Naive B cell (primary cell): ENCODE data around the gene SGCD. TPM values are rescaled to one million over a fixed set of nuclear protein-coding genes. Genes with fewer than 3 reads are reported as not detected.
A peak's percentile ranks its signal among the peaks of the same experiment; 100 is the strongest.
"Not testable (repeated sequence)": the region's sequence is repeated elsewhere in the genome, so short reads cannot be mapped to it uniquely, and the experiment has no call there.

Source experiments
- ATAC-seq, 2 donors: fragments of 150-1000 bp; cut with Tn5 transposase; 2 replicates each; pipeline ENCODE4 v1.10.0; 2021; ENCODE audit warnings: low read depth in 2 of 2, mild to moderate bottlenecking in 2 of 2, moderate library complexity in 2 of 2
- DNase-seq: peaks from one replicate; pipeline ENCODE4 v3.0.0; 2022
- H3K27ac Mint-ChIP-seq, 6 donors: one replicate each; pipeline ENCODE4 v1.8.0; 2020 to 2022; ENCODE audit warnings: mild to moderate bottlenecking in 6 of 6, mixed read lengths in 6 of 6, moderate library complexity in 5 of 6, inconsistent platforms in 2 of 6
- H3K27me3 Mint-ChIP-seq, 3 donors: one replicate each; pipeline ENCODE4 v1.8.0; 2021 to 2022; ENCODE audit warnings: mixed read lengths in 3 of 3, mild to moderate bottlenecking in 1 of 3
- H3K36me3 Mint-ChIP-seq, 2 donors: one replicate each; pipeline ENCODE4 v1.8.0; 2020 to 2022; ENCODE audit warnings: mixed read lengths in 2 of 2, inconsistent platforms in 1 of 2, mild to moderate bottlenecking in 1 of 2
- H3K4me1 Mint-ChIP-seq, 3 donors: one replicate each; pipeline ENCODE4 v1.8.0; 2020 to 2022; ENCODE audit warnings: mixed read lengths in 3 of 3, inconsistent platforms in 1 of 3, mild to moderate bottlenecking in 1 of 3, moderate library complexity in 1 of 3
- H3K4me3 Mint-ChIP-seq, 8 donors: one replicate each; pipeline ENCODE4 v1.8.0; 2020 to 2022; ENCODE audit warnings: mild to moderate bottlenecking in 8 of 8, mixed read lengths in 8 of 8, moderate library complexity in 8 of 8, inconsistent platforms in 2 of 8
- H3K9me3 Mint-ChIP-seq, 7 donors: one replicate each; pipeline ENCODE4 v1.8.0; 2020 to 2022; ENCODE audit warnings: mixed read lengths in 7 of 7, mild to moderate bottlenecking in 5 of 7, inconsistent platforms in 2 of 7, moderate library complexity in 1 of 7
- polyA plus RNA-seq, 6 donors: library from polyadenylated mRNA; unstranded; fragments of 300-500 nt; fragmentation: Illumina TruSeq; gene quantifications; one replicate each; pipeline ENCODE4 v1.2.3, GENCODE V29; 2021; ENCODE audit warnings: low read depth in 6 of 6

The SGCD gene
- polyA plus RNA-seq, 6 donors from 2014 or later, result not detected

DNA sequence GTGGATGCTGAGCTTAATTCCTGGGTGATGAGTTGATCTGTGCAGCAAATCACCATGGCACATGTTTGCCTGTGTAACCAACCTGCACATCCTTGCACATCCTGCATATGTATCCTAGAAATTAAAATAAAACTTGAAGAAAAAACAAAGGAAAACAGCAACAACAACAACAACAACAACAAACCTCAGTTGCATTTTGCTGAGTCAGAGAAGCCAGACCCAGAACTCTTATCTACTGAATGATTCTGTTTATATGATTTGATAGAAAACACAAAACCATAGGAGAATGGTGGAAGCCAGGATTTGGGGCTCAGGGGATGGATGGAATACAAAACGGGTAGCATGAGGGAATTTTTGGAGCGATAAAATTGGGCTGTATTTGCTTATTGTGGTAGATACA lies 307.3 kb downstream of the SGCD start:
- DNase-seq, result no peak
- H3K9me3 Mint-ChIP-seq, result peaks cover 0 to 9% (median 3%) of the 10 kb centered on the region in 7 donors
- H3K4me3 Mint-ChIP-seq, result no peak overlapping the region
- H3K27me3 Mint-ChIP-seq, result peaks cover 0 to 6% (median 4%) of the 10 kb centered on the region in 3 donors
- H3K4me1 Mint-ChIP-seq, result no peaks in the 10 kb centered on the region
- ATAC-seq, result no peak
- no peaks in the 10 kb centered on the region for H3K36me3 Mint-ChIP-seq
- no peak overlapping the region for H3K27ac Mint-ChIP-seq

DNA sequence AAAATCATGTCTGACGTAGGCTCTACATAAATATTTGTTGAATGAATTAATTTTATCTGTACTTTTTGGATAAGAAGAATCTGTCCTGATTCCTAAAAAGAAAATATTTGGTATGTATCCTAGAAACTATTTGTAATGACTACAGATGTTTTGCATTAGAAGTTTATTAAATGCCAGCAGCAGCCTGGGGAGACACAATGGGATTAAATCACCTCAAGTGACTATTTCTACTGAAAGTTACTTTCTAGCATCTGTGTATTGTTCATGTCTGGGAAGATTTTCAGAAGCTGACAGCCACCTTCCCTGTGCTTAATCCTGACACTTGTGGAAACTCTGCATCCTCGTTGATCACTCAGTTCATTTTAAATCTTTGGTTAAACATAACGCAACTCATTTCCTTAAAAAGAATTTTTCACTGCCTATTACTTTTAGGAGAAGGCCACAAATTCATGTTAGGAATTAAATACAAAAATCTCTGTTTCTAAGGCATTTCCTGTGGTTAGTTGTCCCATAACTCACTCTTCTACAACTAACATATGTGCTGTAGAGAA lies 313.8 kb downstream of the SGCD start:
- H3K4me1 Mint-ChIP-seq, result no peaks in the 10 kb centered on the region
- H3K9me3 Mint-ChIP-seq, result peaks cover 0 to 5% (median 0%) of the 10 kb centered on the region in 7 donors
- no peak overlapping the region for H3K4me3 Mint-ChIP-seq
- DNase-seq, result no peak
- no peaks in the 10 kb centered on the region for H3K36me3 Mint-ChIP-seq
- no peak for ATAC-seq
- H3K27me3 Mint-ChIP-seq, result peaks cover 0 to 8% (median 0%) of the 10 kb centered on the region in 3 donors
- H3K27ac Mint-ChIP-seq, result no peak overlapping the region

DNA sequence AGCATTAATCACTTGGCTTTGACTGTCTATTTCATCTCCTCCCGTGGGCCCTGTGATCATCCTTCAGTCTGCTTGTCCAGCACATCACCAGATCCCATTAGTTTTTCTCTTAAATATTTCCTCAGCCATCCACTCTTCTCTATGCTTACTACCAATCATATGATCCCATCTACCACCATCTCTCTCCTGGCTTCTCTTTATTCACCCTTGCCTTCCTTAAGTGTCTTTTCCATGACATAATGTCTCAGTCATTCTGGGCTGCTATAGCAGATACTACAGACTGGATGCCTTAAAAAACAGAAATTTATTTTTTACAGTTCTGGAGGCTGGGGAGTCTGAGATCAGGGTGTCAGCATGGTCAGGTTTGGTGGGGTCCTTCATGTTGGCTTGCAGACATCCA lies 314.7 kb downstream of the SGCD start:
- Mint-ChIP-seq H3K4me3 (no peak overlapping the region), H3K4me1 (no peaks in the 10 kb centered on the region), H3K36me3 (no peaks in the 10 kb centered on the region), H3K27ac (no peak overlapping the region), H3K9me3 (peaks cover 0 to 3% (median 0%) of the 10 kb centered on the region in 7 donors), H3K27me3 (peaks cover 6 to 10% (median 6%) of the 10 kb centered on the region in 3 donors)
- ATAC-seq, result no peak
- no peak for DNase-seq

DNA sequence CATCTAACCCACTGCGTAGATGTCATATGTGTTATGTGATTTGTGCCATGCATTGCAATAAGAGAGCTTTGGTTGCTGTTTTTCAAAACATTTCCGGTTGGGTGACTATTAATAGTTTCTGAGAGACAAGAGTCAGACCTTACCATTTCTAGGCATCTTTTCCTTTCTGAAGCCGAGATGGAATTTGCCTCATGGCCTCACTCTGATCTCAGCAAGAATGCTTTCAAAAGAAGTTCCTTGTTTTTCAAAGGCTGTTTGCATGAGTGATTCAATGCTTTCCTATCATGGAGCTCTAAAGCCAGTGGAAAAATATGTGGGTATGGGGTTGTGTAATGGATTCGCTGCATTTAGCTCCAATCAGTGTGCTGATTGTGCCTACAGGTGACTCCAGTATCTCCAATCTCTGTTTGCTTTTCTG lies 320.1 kb downstream of the SGCD start:
- H3K27me3 Mint-ChIP-seq, result peaks cover 6 to 14% (median 12%) of the 10 kb centered on the region in 3 donors
- no peak overlapping the region for H3K27ac Mint-ChIP-seq
- H3K36me3 Mint-ChIP-seq, result no peaks in the 10 kb centered on the region
- H3K9me3 Mint-ChIP-seq, result peaks cover 0 to 1% (median 0%) of the 10 kb centered on the region in 7 donors
- H3K4me1 Mint-ChIP-seq, result no peaks in the 10 kb centered on the region
- DNase-seq (no peak), ATAC-seq (no peak)
- H3K4me3 Mint-ChIP-seq, result no peak overlapping the region

DNA sequence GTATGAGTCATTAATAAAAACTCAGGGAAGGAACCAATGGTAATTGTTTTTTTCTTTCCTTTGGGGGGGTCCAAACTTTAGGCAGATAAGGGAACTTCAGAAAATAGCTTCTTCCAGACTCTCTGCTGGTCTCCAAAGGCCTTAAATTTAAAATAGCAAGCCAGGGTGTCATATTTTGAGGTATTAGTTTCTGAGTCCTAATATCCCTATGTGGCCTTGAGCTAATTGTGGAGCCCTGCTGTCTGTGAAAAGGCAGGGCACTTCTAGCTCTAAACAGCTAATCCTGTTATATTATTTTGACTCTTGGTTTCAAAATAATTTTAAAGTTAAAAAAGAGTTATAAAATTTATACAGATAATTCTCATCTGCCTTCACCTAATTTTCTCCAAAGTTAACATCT lies 327.5 kb downstream of the SGCD start:
- H3K4me1 Mint-ChIP-seq, result no peaks in the 10 kb centered on the region
- no peak for ATAC-seq
- no peaks in the 10 kb centered on the region for H3K36me3 Mint-ChIP-seq
- H3K4me3 Mint-ChIP-seq, result no peak overlapping the region
- no peak overlapping the region for H3K27ac Mint-ChIP-seq
- H3K27me3 Mint-ChIP-seq, result peaks cover 0 to 11% (median 11%) of the 10 kb centered on the region in 3 donors
- peaks cover 0 to 3% (median 0%) of the 10 kb centered on the region in 7 donors for H3K9me3 Mint-ChIP-seq
- DNase-seq, result no peak

DNA sequence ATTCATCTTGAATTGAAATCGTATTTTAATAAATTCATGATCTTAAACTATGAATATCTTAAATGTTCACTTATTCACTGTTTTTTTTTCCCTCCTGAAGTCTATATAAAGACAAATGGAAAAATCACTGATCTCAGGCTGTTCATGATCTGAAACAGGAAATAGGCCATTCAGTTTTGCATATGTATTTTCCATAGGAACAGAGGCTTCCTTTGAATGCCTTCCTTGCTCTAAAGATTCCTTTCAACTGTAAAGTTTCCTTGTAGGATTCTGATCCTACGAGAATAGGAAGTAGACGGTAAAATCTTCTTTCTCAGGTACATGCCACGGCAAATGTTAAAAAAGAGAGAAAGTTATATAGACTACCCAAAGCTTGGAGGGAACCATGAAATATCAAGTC lies 328.8 kb downstream of the SGCD start:
- H3K36me3 Mint-ChIP-seq, result no peaks in the 10 kb centered on the region
- no peak overlapping the region for H3K4me3 Mint-ChIP-seq
- no peak for DNase-seq
- H3K4me1 Mint-ChIP-seq, result no peaks in the 10 kb centered on the region
- H3K27ac Mint-ChIP-seq, result no peak overlapping the region
- peaks cover 0 to 3% (median 0%) of the 10 kb centered on the region in 7 donors for H3K9me3 Mint-ChIP-seq
- H3K27me3 Mint-ChIP-seq, result peaks cover 0 to 11% (median 11%) of the 10 kb centered on the region in 3 donors
- ATAC-seq, result no peak

DNA sequence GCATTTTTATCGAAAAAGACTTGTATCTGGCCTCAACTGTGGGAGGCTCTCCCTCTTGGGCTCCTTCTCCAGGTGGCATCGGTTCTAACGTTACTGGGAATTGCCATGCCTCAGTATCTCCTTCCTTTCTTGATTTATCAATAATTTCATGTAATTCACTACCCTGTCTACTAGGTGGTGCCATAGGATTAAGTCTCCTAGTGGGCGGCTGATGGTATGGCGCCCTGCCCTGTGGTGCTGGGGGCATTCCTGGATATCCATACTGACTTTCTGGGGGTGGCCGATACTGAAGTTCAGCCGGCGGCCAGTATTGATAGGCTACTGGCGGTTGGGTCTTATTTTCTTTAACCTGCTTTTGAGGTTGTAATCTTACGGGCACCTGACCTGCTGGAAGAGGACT lies 337.9 kb downstream of the SGCD start:
- not testable (repeated sequence) for H3K36me3 Mint-ChIP-seq, H3K4me3 Mint-ChIP-seq, DNase-seq, ATAC-seq, H3K27me3 Mint-ChIP-seq, H3K9me3 Mint-ChIP-seq, H3K27ac Mint-ChIP-seq, H3K4me1 Mint-ChIP-seq

DNA sequence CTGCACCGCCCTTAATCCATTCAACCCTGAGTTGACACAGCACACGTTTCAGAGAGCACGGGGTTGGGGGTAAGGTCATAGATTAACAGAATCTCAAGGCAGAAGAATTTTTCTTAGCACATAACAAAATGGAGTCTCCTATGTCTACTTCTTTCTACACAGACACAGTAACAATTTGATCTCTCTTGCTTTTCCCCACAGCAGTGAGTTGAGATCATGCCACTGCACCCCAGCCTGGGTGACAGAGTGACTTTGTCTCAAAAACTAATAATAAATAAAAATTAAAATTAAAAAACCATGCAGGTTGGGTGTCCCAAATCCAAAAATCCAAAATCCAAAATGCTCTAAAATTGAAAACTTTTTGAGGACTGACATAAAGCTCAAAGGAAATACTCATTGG lies 339.7 kb downstream of the SGCD start:
- ATAC-seq, H3K4me3 Mint-ChIP-seq, H3K9me3 Mint-ChIP-seq, H3K27me3 Mint-ChIP-seq, H3K4me1 Mint-ChIP-seq, H3K27ac Mint-ChIP-seq, H3K36me3 Mint-ChIP-seq, DNase-seq: not testable (repeated sequence)

DNA sequence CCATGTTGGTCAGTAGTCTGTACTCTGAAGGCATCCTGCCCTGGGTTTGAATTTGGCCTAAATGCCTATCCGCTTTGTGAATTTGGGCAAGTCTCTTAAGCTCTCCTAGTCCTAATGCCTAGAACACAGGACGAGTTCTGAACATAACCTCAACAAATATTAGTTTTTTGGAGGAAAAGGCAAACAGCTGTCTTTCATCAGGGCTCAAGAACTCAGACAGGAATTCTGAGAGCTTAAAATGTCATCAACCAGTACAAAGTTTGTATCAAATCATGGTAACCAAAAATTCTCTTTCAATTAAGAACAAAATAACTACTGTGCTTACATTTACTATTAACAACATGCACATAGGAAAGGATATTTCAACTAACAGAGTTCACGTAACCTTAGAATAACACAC lies 340.7 kb downstream of the SGCD start:
- DNase-seq, result no peak
- Mint-ChIP-seq H3K36me3 (no peaks in the 10 kb centered on the region), H3K9me3 (no peaks in the 10 kb centered on the region), H3K27ac (no peak overlapping the region), H3K27me3 (peaks cover 0 to 4% (median 4%) of the 10 kb centered on the region in 3 donors), H3K4me1 (no peaks in the 10 kb centered on the region), H3K4me3 (no peak overlapping the region)
- no peak for ATAC-seq

DNA sequence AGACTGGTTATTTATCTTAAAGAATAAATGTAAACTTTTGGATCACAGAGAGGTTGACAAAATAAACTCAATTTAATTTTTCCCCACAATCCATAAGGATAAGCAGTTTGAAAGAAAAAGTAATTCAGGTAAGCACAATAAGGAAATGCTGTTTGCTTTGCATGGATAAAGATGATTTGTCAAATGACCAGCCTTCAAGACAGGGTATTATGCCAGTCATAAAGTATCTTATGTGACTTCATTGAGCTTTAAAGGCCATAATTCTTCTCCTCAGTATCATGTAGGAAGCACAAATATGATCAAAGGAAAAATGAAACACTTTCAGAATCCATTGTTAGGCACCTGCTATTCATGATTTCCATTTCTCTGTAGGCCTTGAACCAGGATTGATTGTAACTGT lies 342.5 kb downstream of the SGCD start:
- peaks cover 0 to 7% (median 4%) of the 10 kb centered on the region in 3 donors for H3K27me3 Mint-ChIP-seq
- H3K27ac Mint-ChIP-seq, result no peak overlapping the region
- no peaks in the 10 kb centered on the region for H3K9me3 Mint-ChIP-seq
- no peaks in the 10 kb centered on the region for H3K36me3 Mint-ChIP-seq
- ATAC-seq, result no peak
- no peak overlapping the region for H3K4me3 Mint-ChIP-seq
- no peaks in the 10 kb centered on the region for H3K4me1 Mint-ChIP-seq
- no peak for DNase-seq

DNA sequence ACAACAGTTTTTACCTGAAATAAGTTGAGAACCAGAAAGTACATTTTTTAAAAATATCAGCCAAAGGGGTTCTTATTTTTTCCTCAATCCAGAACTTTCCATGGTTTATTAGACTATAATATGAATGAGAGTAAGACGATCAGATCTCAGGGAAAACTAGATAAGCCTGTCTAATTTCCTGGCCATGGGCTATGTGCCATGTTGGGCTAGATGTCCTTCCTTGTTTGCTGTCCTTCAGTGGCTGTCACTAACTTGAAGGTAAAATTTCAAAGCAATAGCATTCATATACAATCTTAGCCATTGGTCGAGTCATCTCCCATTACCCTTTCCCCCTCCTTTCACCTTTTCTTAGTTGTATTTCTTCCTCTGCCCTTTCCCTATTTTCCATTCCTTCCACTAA lies 343.7 kb downstream of the SGCD start:
- peaks cover 0 to 7% (median 4%) of the 10 kb centered on the region in 3 donors for H3K27me3 Mint-ChIP-seq
- no peaks in the 10 kb centered on the region for H3K36me3 Mint-ChIP-seq
- H3K4me3 Mint-ChIP-seq, result no peak overlapping the region
- no peaks in the 10 kb centered on the region for H3K9me3 Mint-ChIP-seq
- ATAC-seq (no peak), DNase-seq (no peak)
- peak overlapping the region in 1 of 6 donors; percentile 89 for H3K27ac Mint-ChIP-seq
- H3K4me1 Mint-ChIP-seq, result no peaks in the 10 kb centered on the region

DNA sequence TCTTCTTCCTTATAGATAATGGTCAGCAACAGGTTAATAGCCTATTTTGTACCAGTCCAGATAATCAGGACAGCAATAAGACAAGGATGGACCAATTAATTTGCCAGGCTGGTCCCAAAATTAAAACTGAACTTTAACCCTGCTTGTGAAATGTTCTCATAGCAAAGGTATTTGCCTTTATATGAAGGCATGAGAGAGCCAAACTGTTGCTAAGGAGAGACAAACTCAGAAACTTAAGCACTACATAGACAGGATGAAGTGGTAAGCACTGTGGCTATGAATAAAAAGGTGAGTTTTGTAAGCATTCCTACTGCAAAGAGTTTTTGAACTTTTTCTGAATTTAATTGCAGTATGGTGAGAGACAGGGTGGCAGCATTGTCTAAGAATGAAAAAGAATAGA lies 348.4 kb downstream of the SGCD start:
- Mint-ChIP-seq H3K27me3 (peaks cover 0 to 7% (median 3%) of the 10 kb centered on the region in 3 donors), H3K9me3 (no peaks in the 10 kb centered on the region), H3K36me3 (no peaks in the 10 kb centered on the region), H3K27ac (no peak overlapping the region), H3K4me1 (no peaks in the 10 kb centered on the region), H3K4me3 (no peak overlapping the region)
- DNase-seq, result no peak
- ATAC-seq, result no peak

DNA sequence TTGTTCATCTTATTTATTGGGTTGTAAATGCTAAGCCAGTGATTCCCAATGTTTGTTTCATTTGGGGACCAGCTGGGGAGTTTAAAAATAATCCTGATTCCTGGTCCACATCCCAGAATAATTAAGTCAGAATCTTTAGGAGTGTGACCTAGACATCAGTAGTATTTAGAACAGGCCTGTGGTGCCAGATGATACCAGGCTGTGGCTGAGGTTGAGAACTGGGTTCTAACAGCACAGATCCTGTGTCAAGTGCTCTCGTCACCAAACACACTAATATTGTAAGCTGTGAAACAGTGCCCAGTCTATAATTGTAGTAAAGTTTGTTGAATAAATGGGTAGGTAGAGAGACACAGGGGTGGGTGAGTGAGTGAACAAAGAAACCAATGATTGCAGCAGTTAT lies 351.0 kb downstream of the SGCD start:
- no peak for ATAC-seq
- H3K36me3 Mint-ChIP-seq, result no peaks in the 10 kb centered on the region
- H3K9me3 Mint-ChIP-seq, result no peaks in the 10 kb centered on the region

DNA sequence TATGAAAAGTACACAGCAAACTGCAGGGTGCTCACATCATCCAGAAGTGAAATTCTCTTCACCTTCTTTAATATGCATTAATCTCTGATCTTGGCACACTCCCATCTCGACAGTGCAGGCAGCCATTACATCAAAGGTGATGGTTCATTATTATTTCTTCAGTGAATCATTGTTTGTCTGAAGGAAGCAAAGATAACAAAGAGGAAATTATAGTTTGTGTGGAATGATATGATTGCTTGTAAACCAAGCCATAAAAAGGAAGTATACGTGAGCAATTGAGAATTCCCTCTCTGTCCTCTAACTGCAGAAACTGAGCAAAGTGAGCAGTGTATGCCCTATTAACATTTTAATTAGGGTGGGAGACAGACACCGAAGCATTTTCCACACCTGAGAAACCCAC lies 351.5 kb downstream of the SGCD start:
- no peak overlapping the region for H3K4me3 Mint-ChIP-seq
- H3K27ac Mint-ChIP-seq, result no peak overlapping the region
- H3K4me1 Mint-ChIP-seq, result peaks cover 0 to 4% (median 0%) of the 10 kb centered on the region in 3 donors
- ATAC-seq, result no peak
- H3K36me3 Mint-ChIP-seq, result no peaks in the 10 kb centered on the region
- no peak for DNase-seq
- no peaks in the 10 kb centered on the region for H3K9me3 Mint-ChIP-seq
- H3K27me3 Mint-ChIP-seq, result peaks cover 0 to 4% (median 3%) of the 10 kb centered on the region in 3 donors

More for the DNA sequence above, 351.0 kb downstream of the SGCD start:
- Mint-ChIP-seq H3K27me3 (peaks cover 0 to 4% (median 3%) of the 10 kb centered on the region in 3 donors), H3K27ac (no peak overlapping the region), H3K4me3 (no peak overlapping the region), H3K4me1 (peaks cover 0 to 4% (median 0%) of the 10 kb centered on the region in 3 donors)
- DNase-seq, result no peak

DNA sequence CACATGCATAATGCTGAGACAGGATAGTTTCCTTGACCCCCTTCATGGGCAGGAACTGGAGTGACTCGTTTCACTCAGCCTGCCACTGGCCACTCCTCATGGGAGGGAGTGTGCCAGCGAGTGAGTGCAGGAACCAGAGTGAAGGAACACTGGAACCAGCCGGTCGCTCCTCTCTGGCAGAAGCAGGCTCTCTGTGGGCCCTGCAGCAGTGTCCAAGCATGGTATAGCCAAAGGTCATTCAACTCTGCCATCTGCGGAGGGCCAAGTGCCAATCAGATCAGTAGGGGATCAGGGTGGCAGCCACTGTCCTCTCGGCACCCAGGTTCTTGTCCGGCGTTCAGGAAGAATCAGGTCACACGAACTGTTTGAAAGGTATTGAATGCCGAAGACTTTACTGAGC lies 353.9 kb downstream of the SGCD start:
- H3K27me3 Mint-ChIP-seq, result peaks cover 3 to 7% (median 4%) of the 10 kb centered on the region in 3 donors
- no peak for DNase-seq
- no peak for ATAC-seq
- no peaks in the 10 kb centered on the region for H3K36me3 Mint-ChIP-seq
- H3K4me3 Mint-ChIP-seq, result no peak overlapping the region
- no peaks in the 10 kb centered on the region for H3K9me3 Mint-ChIP-seq
- no peak overlapping the region for H3K27ac Mint-ChIP-seq
- peaks cover 0 to 4% (median 0%) of the 10 kb centered on the region in 3 donors for H3K4me1 Mint-ChIP-seq
